HG03159 (cell line): ENCODE results near the gene CYP26A1.

Experiments
- ATAC-seq: cut with Tn5 transposase; IDR thresholded peaks from one replicate; pipeline ENCODE4 v1.9.1; 2021; ENCODE audit warnings: mild to moderate bottlenecking, moderate library complexity; ENCODE audit not compliant: unreplicated experiment

CYP26A1 gene

GRCh38 chr10:93064874-93065660 lies 8.6 kb upstream of the CYP26A1 start:
- no peak for ATAC-seq

- ATAC-seq, result no peak
Measured at GRCh38 chr10:93065675-93066543, 7.8 kb upstream of the CYP26A1 start.

- no peak for ATAC-seq
Measured at GRCh38 chr10:93066544-93066913, 7.2 kb upstream of the CYP26A1 start.

DNA sequence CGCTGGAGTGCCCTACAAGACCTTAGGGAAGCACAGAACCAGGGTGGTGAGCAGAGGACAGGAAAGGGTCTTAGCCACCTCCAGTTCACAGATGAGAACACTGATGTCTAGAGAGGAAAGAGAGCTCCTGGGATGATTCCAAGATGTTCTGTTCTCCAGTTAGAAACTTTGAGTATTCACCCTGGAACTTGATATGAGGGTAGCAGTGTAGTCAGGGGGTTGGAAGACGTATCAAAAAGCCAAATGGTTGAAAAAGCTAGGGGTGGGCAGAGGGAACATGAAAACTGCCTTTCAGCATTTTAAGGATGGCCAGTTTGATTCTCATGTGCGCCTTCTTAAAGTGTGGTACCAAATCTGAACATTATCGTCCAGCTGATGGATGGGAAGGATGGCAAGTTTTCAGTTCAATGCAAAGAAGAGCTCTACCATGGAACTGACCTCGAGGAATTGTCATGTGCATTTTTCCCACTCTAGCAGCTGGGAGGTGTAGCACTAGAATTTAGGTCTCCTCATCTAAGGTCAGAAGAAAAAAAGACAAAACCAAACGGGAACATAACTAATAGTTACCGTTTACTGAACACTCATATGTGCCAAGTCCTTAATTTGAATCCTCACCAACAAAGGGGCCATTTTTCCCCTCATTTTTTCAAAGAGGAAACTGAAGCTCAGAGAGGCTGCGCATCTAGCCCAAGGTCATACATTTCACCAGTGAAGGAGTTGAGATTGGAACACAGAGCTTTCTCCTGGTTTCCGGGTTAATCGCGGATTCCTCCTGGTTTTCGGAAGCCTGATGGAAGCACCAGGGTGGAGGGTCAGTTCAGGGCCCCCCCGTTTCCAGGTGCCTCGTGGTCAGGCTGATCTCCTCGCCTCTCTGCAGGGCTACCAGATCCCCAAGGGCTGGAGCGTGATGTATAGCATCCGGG lies 6.0 kb upstream of the CYP26A1 start:
- no peak for ATAC-seq

DNA sequence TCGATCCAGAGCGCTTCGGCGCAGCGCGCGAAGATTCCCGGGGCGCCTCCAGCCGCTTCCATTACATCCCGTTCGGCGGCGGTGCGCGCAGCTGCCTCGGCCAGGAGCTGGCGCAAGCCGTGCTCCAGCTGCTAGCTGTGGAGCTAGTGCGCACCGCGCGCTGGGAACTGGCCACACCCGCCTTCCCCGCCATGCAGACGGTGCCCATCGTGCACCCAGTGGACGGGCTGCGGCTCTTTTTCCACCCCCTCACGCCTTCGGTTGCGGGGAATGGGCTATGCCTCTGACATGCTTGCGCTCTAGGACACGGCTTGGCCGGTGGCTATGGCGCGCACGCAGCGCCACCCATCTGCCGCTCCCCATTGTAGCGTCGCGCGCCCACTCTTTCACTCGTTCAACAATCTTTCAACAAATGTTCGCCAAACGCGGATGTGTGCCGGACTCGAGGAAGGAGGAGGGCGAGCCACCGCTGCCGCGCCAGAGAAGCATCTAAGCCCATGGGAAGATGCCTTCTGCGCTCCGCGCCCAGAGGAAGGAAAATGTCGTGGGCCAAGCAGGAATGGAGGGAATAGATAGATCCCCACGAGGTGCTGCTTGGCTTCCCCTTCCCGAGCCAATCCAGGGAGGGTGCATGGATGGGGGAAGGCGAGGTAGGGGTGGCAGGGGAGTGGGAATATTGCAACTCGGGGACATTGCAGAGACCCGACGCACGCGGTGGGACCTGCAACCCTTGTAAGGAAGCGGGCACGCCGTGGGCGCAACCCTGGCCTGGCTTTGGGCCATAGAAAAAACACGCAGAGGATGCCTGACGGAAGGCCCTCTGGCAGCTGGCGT lies 5.1 kb upstream of the CYP26A1 start:
- no peak for ATAC-seq

- ATAC-seq, result no peak
Measured at GRCh38 chr10:93069245-93069561, 4.5 kb upstream of the CYP26A1 start.

- ATAC-seq, result no peak
Measured at GRCh38 chr10:93070378-93071176, 3.1 kb upstream of the CYP26A1 start.

GRCh38 chr10:93071177-93071472 lies 2.6 kb upstream of the CYP26A1 start:
- no peak for ATAC-seq

GRCh38 chr10:93071674-93072224 lies 1.9 kb upstream of the CYP26A1 start:
- ATAC-seq, result no peak

- ATAC-seq, result no peak
Measured at GRCh38 chr10:93072225-93072712, 1.4 kb upstream of the CYP26A1 start.

GRCh38 chr10:93072713-93073538 lies 767 bp upstream of the CYP26A1 start:
- no peak for ATAC-seq

DNA sequence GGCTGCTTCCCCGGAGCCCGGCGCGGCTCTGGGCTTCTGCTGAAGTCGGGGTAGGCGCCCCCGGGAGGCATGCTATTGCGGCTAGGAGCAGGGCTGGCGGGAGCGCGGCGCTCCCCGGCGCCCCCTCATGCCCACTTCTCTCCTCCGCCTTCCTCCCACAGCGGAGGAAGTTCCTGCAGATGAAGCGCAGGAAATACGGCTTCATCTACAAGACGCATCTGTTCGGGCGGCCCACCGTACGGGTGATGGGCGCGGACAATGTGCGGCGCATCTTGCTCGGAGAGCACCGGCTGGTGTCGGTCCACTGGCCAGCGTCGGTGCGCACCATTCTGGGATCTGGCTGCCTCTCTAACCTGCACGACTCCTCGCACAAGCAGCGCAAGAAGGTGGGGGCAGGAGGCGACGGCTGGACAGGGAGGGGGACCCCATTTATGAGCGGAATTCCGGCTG lies 479 bp downstream of the CYP26A1 start:
- ATAC-seq, result no peak

DNA sequence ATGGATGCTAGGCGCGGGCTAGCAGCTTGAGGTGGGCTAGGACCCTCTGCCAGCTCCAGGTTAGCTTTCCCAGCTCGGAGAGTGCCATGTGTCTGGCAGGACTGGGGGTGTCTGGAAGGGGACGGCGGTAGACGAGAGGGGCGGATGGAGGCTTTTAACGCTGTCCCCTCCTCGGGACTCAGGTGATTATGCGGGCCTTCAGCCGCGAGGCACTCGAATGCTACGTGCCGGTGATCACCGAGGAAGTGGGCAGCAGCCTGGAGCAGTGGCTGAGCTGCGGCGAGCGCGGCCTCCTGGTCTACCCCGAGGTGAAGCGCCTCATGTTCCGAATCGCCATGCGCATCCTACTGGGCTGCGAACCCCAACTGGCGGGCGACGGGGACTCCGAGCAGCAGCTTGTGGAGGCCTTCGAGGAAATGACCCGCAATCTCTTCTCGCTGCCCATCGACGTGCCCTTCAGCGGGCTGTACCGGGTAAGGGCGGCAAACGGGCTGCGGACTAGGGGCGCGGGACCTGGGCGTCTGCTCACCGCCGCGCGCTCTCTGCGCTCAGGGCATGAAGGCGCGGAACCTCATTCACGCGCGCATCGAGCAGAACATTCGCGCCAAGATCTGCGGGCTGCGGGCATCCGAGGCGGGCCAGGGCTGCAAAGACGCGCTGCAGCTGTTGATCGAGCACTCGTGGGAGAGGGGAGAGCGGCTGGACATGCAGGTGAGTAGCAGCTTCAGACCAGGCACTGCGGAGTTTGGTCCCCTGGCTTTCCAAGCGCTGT lies 1.1 kb downstream of the CYP26A1 start:
- ATAC-seq, result no peak

- ATAC-seq, result no peak
Measured at GRCh38 chr10:93075369-93076221, 1.9 kb downstream of the CYP26A1 start.

- no peak for ATAC-seq
Measured at GRCh38 chr10:93076871-93077270, 3.2 kb downstream of the CYP26A1 start.

- ATAC-seq, result no peak
Measured at GRCh38 chr10:93077860-93078337, 4.2 kb downstream of the CYP26A1 start.
